ENCODE measurements around the gene FAAH. TPM values are rescaled to one million over a fixed set of nuclear protein-coding genes. Genes with fewer than 3 reads are reported as not detected.

Gene FAAH
- total and polyA plus RNA-seq, 2 of the 4 experiments (the other 2 are of a cell fraction): under 0.01 to 0.19 TPM

GRCh38 chr1:46453449-46453848 is 59.3 kb downstream of the FAAH start:
- in situ Hi-C loops (cut with MboI; ENCODE audit: low sequenced_read_pairs): no loop called here
- BruUV-seq (replicated peaks): no TSS peak
- WGBS, 2 experiments (ENCODE audit: extremely low coverage in 2 of 2, insufficient read length in 1 of 2): 42% methylated on average over 2 of the region's 4 CpGs; no CpG with 5 or more reads in 1 of the 2 experiments

More at GRCh38 chr1:46453449-46453848, 59.3 kb downstream of the FAAH start:
- no peak overlapping the region for H2AK9ac ChIP-seq (replicated peaks; ENCODE audit: low read depth, low read length, poor library complexity)
- no peaks in the 10 kb centered on the region for H3K4me1 ChIP-seq (ENCODE audit: control insufficient read depth, insufficient read depth, low read length)
- no peak overlapping the region for H3K14ac ChIP-seq (replicated peaks; ENCODE audit: low read depth, low read length)
- H3K27ac ChIP-seq (ENCODE audit: insufficient read depth, low read length): no peak overlapping the region
- no peak overlapping the region for H3K4ac ChIP-seq (ENCODE audit: low read depth, low read length)
- H3K27me3 ChIP-seq (ENCODE audit: control insufficient read depth, insufficient read depth, low read length): peaks cover 81% of the 10 kb centered on the region
- no peak overlapping the region for H3K56ac ChIP-seq (ENCODE audit: extremely low read depth, insufficient read depth, low read length)
- ATAC-seq (ENCODE audit: low read depth): no peak
- no peak for DNase-seq
- no peak overlapping the region for H2AK5ac ChIP-seq (ENCODE audit: low read depth, low read length)
- intact Hi-C loops (cut with micrococcal nuclease): no loop called here
- H3K4me3 ChIP-seq (ENCODE audit: insufficient read depth, low read depth, low read length): no peak overlapping the region
- dilution Hi-C loops (cut with HindIII; ENCODE audit: low sequenced_read_pairs, unreplicated experiment): no loop called here
- no peaks in the 10 kb centered on the region for H4K20me1 ChIP-seq (ENCODE audit: insufficient read depth, low read length)
- no peak overlapping the region for H2BK120ac ChIP-seq (ENCODE audit: low read depth, low read length)
- no peak overlapping the region for H3K4me2 ChIP-seq (ENCODE audit: low read depth, low read length)
- H3K18ac ChIP-seq (ENCODE audit: low read depth, low read length): no peak overlapping the region
- H2BK20ac ChIP-seq (ENCODE audit: low read depth, low read length): no peak overlapping the region
- ChIA-PET CTCF (no interaction called here), POLR2A (ENCODE audit: unreplicated experiment) (no interaction called here)
- no peak overlapping the region for H3K23ac ChIP-seq (ENCODE audit: low read depth, low read length)
- no peak overlapping the region for H2AFZ ChIP-seq (replicated peaks; ENCODE audit: low read length, poor library complexity)
- no peak overlapping the region for H2BK15ac ChIP-seq (ENCODE audit: low read depth, low read length)
- H4K8ac ChIP-seq (ENCODE audit: low read depth in 2 of 2, low read length in 2 of 2): no peak overlapping the region
- H3K9me1 ChIP-seq (ENCODE audit: insufficient read depth, low read length): no peaks in the 10 kb centered on the region
- no peak overlapping the region for H2BK5ac ChIP-seq (ENCODE audit: low read depth, low read length, poor library complexity, severe bottlenecking)
- TF ChIP-seq RFX5 (IDR thresholded peaks at IDR 0.05; ENCODE audit: low read depth, low read length) (no peak), BHLHE40 (IDR thresholded peaks at IDR 0.05; ENCODE audit: low read depth, low read length) (no peak), MAFK (IDR thresholded peaks at IDR 0.05; ENCODE audit: low read depth, low read length) (no peak), POLR2A (IDR thresholded peaks at IDR 0.05; ENCODE audit: low read depth, low read length) (no peak)
- H3K9me3 ChIP-seq (ENCODE audit: control insufficient read depth, insufficient read depth, low read length): no peaks in the 10 kb centered on the region
- no peaks in the 10 kb centered on the region for H3K36me3 ChIP-seq (ENCODE audit: control insufficient read depth, insufficient read depth, low read length)
- no peak overlapping the region for H3K9ac ChIP-seq (ENCODE audit: low read depth, low read length)
- no peak overlapping the region for H4K91ac ChIP-seq (ENCODE audit: insufficient read depth, low read depth, low read length)
- no peak overlapping the region for H4K5ac ChIP-seq (ENCODE audit: low read depth, low read length)
- H3K79me1 ChIP-seq (ENCODE audit: low read depth in 1 of 2, low read length in 2 of 2): no peaks in the 10 kb centered on the region
